COLO829 (cell line): Measurements from ENCODE around the gene LENEP.

Experiments used
- DNase-seq: peaks from one replicate; pipeline ENCODE4 v3.0.0; 2012; ENCODE audit warnings: low spot score

The LENEP gene, protein sequence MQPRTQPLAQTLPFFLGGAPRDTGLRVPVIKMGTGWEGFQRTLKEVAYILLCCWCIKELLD

DNA sequence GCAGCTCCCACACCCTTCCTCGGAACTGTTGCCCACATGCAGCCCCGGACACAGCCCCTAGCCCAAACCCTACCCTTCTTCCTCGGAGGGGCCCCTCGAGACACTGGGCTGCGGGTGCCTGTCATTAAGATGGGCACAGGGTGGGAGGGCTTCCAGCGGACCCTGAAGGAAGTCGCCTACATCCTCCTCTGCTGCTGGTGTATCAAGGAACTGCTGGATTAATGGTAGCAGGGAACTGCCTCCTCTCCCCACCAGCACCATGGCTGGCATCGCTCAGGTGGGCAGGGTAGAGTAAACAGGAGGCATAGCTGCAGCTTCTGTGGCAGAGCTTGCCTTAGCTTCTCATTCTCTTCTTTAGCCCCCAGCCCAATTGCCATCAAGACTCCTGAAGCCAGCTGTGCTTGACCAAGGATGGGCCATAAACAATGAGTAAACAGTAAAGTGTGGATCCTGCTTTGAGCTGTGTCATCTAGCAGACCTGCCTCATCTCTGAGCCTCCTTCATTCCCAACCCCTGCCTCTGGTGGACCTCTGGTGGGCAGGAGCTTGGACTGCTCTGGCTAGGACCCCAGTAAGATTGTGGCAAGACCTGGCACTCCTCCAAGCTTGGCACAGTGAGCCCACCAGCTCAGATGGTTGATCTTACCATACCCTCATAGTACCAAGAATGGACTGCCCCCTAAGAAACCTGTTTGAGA lies at the start of gene LENEP:
LENEP (plus strand) TSS at position 15 of the 697 bp plus-strand sequence; CDS start at position 37, 22 bp downstream.
- no peak for DNase-seq

DNA sequence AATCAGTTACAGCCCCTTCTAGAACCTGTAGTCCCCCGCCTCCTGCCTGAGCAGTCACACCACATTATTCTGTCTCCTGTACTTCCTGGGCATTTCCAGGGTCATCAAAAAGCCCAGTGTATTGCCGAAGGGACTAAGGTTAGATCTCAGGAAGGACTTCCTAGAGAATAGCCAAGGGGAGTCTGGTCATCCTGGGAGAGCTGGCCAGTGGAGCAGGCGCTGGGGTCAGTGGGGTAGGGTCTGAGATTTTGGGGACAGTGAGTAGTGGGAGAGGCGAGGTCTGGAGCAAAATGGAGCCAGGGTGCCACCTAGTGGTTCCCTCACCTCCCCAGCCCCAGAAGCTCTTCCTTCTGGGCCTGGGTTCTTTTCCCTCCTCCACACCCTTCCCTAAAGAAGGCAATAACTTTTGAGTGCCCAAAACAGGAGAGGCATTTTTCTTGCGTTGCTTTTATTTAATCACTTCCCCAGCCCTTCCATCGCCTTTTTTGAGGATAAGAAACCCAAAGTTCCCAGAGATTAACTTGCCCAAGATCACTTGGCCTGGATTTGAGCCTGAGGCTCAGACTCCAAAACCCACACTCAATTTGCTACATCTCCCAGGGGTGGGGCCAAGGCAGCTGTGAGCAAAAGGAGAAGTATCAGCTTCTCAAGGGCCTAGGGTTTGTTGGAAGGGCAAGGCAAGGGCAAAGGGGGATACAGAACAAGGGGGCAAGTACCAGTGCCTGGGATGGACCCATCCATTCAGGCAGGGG lies 49.6 kb upstream of the LENEP start:
- peak; percentile 50 for DNase-seq

DNA sequence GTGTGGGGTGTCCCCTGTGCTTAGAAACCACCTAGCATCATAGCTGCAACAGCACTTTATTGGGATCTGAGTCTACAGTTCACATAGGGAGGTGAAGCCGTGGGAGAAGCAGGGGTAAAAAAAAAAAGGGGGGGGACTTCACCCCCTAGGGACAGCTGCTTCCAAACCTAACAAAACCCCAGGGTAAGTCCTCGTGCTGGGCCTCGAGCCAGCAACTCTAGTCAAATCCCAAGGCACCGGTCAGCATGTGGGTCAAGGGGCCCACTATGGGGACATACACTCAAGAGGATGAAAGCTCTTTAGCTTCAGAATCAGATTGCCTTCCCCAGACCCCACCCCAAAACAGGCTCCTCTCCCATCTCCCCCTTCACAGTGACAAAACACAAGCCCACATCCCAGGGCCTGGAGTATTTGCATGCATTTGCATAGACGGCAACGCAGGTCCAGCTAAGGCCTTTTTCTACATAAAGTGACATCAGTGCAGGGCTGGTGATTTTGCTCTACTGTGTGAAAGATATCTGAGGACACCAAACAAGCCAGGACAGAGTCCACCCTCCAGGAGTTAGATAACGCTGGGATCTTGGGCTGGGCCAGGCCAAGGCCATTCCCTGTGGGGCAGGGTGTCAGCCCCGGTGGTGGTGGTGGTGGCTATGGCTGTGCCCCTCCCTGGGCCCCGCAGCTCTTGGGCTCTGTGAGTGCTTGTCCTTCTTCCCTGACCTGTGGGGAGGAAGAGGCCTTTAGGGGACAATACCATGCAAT lies 48.8 kb upstream of the LENEP start:
- DNase-seq: no peak

DNA sequence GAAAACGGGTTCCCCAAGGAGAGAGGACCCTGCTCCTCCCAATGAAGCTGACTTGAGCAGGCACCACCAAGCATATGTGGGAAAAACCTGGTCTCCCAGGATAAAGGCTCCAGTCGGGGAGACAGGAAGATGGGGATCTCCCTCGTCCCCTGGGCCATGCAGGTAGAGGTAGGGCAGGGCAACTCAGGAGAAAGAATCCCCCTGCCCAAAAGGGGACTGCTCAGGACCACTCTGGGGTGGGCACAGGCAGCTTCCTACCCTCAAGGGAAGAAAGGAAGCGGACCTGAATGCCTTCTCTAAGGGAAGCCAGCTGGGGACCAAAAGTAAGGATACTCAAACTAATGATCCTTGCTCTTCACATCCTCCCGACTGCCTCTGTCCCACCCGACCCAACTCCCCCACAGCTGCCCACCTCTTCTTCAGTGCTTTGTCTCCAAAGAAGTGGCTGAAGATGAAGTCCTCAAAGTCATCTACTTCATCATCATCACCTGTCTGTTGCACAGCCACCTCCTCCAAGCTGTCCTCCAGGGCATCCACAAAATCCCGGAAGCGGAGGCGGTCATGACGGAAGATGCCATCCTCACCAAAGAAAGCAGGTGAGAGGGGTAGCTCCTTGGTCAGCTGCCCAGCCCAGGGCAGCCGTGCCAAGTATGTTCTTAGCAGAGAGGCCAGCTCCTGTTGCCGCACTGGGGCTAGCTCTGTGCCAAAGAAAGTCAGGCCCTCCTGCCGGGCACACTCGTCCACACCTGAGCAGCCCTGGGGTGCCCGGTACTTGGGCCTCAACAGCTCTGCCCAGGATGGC lies 48.0 kb upstream of the LENEP start:
- DNase-seq: no peak

DNA sequence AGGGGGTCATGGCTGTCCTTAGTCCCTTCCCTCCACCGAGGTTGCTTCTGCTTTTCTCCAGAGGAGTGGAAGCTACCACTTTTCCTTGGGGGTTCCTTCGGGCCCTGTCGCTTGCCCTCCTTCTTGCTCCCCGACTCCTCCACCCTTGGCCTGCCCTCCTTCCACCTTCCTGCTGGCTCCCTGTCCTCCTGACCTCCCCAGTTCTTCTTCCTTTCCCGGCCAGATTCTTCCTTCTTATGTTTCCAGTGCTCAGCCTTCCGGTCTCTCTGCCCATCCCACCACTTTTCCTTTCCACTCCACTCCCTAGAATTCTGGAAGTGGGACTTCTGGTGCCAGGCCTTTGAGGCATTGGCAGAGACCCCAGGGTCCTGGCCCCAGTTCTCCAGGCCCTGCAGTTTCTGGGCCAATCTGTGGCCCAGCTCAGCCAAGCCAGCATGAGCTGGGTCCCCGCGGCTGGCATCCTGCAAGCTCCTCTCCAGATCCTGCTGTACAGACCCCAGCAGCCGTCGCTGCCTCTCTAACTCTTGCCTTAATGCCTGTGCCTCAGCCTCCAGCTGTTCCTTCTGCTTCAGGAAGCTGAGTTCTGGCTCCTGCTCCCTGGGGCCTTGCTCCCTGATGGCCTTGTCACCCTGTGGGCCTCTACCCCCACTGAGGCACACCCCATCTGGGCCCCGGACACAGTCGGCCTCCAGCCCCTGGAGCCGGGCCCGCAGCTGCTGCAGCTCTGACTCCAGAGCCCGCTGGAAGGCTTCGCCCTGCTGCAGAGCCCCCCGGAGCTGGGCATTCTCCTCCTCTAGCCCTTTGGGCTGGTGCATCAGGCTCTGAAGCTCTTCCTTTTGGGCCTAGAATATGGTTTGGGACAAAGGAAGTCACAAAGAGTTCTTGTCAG lies 47.2 kb upstream of the LENEP start:
- DNase-seq: no peak

DNA sequence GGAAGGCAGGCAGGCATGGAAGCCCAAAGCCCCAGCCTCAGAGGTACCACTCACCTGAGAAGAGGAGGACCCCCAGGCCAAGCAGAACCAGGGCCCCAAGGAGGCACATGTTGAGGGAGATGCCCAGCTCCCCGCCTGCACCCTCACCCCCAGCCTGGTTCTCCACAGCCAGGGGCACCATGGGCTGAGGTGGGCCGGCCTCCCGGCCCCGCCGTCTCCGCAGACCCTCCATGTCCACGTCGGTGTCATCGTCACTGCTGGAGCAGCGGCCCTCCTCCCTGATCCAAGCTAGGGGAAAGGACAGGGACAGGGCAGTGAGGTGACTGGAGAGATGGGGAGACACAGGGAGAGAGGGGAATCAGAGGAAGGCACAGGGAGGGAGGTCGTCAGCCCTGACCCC lies 45.3 kb upstream of the LENEP start:
- DNase-seq: no peak

DNA sequence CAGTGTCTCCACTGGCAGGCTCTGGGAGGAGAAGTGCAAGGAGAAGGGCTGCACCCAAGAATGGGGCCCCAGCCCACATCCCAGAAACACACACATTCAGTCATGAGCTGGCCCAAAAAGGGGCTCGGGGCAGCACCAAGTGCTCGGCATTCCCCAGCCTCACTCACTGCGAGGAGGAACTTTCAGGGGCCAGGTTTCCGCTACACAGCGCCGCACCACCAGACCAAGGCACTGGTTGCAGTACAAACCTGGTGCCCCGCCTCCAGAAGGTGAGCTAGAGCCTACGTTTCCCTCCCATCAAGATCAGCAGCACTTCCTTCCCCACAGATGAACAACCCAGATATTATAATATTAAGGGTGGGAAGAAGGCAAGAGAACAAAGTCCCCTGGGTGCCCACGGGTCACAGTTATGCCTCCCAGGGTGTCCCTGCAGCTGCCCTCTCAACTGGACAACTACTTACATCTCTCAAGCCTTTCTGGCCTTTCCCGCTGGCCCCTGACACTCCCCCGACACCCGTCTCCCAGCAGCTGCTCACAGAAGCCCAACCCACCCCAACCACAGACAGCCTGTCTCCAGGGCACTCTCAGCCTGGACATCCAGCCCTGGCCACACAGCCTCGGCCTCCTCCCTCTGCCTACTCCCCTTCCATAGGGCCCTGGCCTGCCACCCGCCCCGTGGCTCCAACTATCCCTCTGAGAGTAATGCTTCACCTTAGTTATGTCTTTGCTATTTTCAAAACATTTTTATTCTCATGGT lies 41.3 kb upstream of the LENEP start:
- DNase-seq: no peak

DNA sequence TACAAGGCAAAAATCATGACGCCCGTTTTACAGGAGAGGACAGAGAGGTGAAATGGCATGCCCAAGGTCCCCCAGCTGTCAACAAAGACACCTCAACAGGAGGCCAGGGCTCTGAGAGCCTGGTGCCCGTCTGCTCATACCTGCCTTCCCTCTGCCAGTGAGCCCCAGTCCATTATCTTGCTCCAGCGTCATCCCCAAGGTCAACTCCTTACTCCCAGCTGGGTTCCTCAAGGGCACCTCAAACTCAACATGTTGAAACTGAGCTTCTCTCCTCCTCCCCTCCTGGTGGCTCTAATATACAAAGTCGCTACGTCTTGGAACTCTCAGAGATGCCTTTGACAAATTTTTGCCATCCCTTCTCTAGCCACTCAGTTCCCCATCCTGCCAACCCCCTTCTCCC lies 40.7 kb upstream of the LENEP start:
- DNase-seq: no peak

DNA sequence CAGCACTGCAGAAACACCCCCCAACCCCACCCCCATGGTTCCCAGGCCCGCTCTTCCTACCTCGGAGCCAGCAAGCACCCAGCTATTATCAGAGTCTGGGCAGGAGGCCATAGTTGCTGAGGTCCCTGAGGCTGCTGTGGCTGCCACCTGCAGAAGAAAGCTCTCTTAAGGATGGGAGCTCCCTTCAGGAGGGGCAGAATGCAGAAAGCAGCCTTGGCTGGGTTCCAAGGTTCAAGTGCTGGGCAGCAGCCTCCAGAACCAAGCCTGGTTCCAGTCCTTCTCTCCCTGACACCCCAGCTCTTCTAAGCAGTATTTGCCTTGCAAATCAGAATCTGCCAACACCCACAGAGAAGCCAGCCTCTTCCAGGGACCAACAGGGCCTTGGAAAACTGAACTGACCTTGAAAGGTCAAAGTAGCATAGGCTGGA lies 39.8 kb upstream of the LENEP start:
- DNase-seq: no peak

DNA sequence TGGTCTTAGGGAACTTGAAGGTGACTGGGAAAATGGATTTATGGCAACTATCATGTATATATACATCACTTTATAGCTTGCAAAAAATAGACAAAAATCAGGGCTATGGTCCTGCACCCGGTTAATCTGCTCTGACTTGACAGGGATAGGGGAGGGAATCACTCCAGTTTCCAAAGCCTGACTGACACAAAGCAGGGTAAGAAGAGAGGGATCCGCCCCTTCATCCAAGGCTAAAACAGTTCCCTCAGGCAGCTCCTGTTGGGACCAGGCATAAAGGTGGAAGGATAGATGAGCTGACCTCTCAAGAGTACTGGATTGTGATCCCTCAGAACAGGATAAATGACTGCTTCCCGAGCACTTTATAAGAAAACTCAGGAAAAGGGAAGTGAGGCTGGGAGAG lies 38.8 kb upstream of the LENEP start:
- DNase-seq: no peak

DNA sequence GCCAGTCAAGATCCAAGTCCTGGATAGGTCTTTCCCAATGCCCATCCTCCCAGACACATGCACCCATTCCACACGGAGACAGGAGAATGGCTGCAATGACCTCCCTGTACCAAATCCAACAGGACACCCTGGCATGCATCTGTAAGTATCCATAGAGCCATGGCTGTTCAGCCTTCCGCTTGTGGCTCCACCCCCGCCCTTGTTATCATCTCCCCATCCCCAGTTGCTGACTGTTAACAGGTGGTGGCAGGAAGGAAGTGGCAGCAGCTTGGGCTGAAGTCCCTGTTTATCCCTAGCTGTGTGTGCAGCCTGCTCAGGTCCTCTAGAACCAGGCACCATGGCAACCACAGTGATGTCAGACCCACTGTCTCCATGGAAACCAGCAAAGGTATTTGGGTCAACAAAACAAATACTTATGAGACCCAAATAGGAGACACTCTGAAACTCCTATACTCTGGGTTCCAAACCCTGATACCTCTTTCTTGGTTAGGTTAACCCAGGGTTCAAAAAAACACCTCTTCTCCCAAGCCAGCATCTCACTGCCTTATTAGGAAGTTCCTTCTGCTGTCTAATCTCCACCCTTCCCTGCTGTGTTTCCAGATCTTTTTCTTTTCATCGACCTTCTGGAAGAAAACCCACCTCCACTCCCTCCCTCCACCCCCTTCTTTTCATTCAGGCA lies 38.2 kb upstream of the LENEP start:
- DNase-seq: no peak

DNA sequence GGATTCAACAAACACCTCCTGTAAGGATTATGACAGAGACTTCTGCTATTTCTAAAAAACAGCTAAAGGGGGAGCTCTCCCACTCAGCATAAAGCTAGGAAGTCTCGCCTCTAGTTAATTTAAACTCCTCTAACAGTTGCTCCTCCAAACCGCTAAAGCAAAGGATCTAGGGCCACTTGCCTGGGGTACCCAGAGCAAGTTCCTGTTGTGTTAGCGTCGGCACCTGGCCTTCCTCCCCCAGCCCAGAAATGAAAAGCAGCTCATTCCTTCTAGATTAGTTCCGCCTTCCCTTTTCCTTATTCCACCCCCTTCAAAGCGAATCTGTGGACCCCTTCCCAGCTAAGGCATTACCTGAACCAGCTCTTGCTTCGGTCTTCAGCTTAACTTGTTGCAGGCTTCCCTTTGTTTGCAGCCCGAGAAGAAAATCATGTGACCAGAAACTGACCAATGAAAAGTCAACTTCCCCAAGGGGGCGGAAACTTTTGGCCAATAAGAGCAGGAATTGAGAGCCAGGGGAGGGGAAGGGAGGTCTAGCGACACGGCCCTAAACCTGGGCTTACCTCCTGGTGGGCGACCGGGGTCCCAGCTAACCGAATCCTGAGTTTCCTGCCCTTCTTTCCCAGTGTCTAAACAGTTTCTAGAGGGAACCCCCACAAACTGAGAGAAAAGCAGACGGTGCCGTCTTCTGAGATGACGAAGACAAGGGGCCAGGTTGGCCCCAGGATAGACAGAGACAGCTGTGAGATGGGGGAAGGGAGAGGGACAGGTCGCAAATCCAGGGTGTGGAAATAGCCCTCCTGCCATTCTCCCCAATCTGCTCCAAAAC lies 37.5 kb upstream of the LENEP start, which contains the start of gene PBXIP1:
PBXIP1 (minus strand) TSS at position 382 of the 826 bp plus-strand sequence. CDS start 2,378 bp downstream, outside the sequence.
- DNase-seq: peak; percentile 98

DNA sequence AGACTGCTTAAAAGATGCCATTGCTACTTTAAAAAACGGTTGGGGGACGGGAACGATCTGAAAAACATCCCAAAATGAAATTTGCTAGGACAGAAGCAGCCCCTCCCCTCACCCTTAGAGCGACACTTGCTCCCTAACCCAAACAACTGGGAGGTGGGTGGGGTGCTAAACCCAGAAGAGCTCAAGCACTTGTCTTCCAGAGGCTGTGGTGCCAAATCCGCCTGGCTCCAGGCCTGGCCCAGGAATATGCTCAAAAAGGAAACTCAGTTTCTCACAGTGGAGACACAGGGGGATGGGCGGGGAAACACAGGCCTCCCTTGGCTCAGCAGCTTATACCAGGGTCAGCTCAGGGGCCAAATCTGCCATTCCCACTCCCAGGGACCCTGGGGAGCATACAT lies 36.8 kb upstream of the LENEP start:
- no peak for DNase-seq

DNA sequence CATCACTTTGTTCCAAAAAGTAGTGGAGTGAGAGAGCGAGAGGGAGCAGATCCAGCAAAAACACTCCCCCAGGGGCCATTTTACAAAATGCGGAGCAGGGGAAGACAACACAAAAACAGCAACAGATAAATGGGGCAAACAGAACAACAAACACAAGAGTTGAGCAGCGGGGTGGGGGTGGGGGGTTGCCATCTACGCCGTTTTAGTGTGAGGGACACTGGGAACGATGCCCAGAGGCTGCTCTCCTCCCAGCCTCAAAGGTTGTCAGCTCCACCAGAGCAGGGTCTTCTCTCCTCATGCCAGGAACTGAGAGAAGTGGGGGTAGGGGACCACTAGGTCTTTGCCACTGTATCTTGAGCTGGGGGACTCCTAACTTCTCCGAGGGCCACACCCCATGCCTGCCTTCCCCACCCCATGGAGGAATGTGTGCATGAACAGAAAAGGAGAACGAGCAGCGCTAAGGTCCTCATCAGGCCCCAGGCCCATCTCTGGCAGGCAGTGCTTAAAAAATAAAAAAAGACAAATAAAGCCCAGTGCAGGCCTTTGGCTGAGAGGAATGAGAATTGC lies 36.2 kb upstream of the LENEP start:
- DNase-seq: no peak

DNA sequence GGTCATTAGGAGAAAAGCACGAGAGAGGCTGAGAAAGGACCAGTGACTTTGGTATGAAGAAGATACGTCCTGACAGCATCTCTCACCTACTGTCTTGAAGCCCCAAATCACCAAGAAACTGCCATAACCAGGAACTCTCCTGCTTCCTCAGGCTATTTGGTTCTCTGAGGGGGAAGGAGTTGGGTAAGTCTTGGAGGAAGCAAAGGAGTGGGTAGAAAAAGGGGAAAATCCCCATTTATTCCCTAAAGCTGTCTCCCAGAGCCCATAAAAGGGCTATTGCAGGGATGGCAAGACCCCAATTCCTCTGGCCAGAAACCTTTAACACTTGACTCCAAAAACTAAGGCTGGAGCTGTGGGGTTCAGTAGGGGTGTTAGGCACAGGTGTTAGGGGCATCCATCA lies 35.4 kb upstream of the LENEP start:
- no peak for DNase-seq

DNA sequence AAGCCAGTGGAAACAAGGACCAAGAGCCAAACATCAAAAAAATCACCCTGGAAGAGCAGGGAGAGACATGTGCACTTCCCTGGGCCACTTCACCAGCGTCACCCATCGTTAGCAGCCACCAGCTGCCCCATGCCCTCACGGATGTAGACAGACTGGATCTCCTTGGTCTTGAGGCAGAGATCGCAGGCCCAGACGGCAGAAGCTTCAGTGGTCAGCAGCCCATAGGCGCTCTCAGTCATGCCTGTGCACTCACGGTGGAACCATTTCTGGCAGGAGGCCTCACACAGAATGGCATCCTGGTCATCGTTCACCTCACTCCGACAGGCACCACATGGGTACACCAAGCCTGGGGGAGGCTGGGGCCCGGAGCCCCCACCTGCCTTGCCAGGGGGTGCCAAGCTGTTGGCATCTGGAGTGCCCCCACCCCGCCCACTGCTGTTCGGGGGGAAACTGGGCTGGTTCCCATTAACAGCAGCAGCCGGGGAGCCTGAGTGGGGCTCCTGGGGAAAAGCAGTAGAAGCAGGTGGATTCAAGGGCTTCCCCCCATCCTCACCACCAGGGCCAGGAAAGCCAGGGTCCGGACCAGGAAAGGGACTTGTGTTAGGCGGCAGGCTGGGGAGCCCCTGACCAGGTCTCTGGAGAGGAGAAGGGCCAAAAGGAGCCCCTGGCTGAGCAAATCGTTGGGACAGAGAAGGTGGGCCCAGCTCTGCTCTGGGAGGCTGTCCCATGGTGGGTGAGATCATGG lies 34.5 kb upstream of the LENEP start:
- no peak for DNase-seq

DNA sequence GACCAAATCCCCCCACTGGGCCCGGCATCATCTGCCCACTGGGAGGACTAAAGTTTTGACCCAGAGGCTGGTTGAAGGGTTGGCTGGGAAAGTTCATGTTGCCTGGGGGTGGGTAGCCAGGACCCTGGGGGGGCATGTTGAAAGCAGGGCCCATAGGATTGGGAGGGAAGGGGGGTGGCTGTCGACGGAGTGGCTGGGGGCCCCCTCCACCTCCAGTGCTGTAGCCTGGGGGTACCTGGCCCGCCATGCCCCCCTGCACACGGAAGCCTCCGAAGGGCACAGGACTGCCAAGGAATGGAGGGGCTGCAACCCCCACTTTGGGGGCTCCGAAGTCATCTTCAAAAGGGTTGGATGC lies 34.0 kb upstream of the LENEP start:
- no peak for DNase-seq
